WERI-Rb-1 (cell line): ENCODE measurements around the gene ANXA2.

Experiments
- DNase-seq: peaks from one replicate; pipeline ENCODE4 v3.0.0-alpha.2; 2020
- H3K27ac ChIP-seq: fragments of 250-450 bp; sonication (Bioruptor Pico); 2 replicates; pipeline ENCODE4 v1.5.1; 2020; ENCODE audit warnings: mild to moderate bottlenecking, moderate library complexity
- H3K27me3 ChIP-seq: fragments of 250-450 bp; sonication (Bioruptor Pico); 2 replicates; pipeline ENCODE4 v1.5.1; 2021; ENCODE audit warnings: mild to moderate bottlenecking, low read depth, moderate library complexity; ENCODE audit not compliant: insufficient read depth, severe bottlenecking
- H3K36me3 ChIP-seq: fragments of 250-450 bp; sonication (Bioruptor Pico); 2 replicates; pipeline ENCODE4 v1.5.1; 2020; ENCODE audit warnings: mild to moderate bottlenecking, moderate library complexity
- H3K4me3 ChIP-seq: 2 replicates; pipeline ENCODE4 v1.5.1; 2011; ENCODE audit warnings: low read depth, mild to moderate bottlenecking, control low read depth, low read length
- H3K9me3 ChIP-seq: fragments of 250-450 bp; sonication (Bioruptor Pico); 2 replicates; pipeline ENCODE4 v1.5.1; 2021; ENCODE audit warnings: mild to moderate bottlenecking, moderate library complexity; ENCODE audit not compliant: severe bottlenecking
- TF ChIP-seq, protein P1 (sequence below): IDR thresholded peaks from 2 replicates; pipeline ENCODE4 v1.5.1; 2011; ENCODE audit warnings: low read depth, mild to moderate bottlenecking, control low read depth, inconsistent platforms, low read length

The ANXA2 gene

DNA sequence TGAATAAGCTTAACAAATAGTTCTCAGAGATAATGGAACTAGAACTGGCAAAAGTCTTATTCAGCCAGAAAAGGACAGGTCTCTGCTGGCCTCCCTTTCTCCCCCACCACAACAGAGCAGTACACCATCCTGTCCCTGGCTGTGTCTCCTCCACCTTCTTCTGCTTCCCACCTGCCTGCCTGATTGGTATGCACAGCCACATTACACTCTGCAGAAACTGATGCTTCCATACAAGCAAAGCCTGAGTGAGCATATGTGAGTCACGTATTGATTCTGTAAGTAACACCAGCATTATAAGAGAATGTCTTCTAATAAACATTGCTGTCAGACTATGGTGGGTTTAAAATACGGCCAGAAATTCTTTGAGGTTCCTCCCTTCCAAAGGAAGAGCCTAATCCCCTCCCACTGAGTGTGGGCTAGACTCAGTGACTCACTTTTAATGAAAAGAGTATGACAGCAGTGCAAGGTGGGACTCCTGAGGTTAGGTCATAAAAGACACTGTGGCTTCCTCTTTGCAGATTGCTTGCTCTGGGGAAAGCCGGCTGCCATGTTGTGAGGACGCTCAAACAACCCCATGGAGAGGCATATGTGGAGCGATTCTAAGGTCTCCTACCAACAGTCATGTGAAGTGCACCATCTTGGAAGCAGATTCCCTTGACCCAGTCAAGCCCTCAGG is 44.4 kb downstream of the ANXA2 start:
- no peaks in the 10 kb centered on the region for H3K9me3 ChIP-seq
- no peak overlapping the region for H3K27ac ChIP-seq
- H3K36me3 ChIP-seq: no peaks in the 10 kb centered on the region; the same call in 1 of the 2 replicates
- no peaks in the 10 kb centered on the region for H3K27me3 ChIP-seq
- TF ChIP-seq, protein P1, sequence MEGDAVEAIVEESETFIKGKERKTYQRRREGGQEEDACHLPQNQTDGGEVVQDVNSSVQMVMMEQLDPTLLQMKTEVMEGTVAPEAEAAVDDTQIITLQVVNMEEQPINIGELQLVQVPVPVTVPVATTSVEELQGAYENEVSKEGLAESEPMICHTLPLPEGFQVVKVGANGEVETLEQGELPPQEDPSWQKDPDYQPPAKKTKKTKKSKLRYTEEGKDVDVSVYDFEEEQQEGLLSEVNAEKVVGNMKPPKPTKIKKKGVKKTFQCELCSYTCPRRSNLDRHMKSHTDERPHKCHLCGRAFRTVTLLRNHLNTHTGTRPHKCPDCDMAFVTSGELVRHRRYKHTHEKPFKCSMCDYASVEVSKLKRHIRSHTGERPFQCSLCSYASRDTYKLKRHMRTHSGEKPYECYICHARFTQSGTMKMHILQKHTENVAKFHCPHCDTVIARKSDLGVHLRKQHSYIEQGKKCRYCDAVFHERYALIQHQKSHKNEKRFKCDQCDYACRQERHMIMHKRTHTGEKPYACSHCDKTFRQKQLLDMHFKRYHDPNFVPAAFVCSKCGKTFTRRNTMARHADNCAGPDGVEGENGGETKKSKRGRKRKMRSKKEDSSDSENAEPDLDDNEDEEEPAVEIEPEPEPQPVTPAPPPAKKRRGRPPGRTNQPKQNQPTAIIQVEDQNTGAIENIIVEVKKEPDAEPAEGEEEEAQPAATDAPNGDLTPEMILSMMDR: no peak
- no peak for DNase-seq
- H3K4me3 ChIP-seq: no peak overlapping the region

GRCh38 chr15:60352525-60352924 is 45.3 kb downstream of the ANXA2 start:
- DNase-seq: no peak
- H3K9me3 ChIP-seq: no peaks in the 10 kb centered on the region
- no peaks in the 10 kb centered on the region; the same call in 1 of the 2 replicates for H3K36me3 ChIP-seq
- no peak overlapping the region for H3K4me3 ChIP-seq
- no peak overlapping the region for H3K27ac ChIP-seq
- TF ChIP-seq, protein P1: no peak
- no peaks in the 10 kb centered on the region for H3K27me3 ChIP-seq

DNA sequence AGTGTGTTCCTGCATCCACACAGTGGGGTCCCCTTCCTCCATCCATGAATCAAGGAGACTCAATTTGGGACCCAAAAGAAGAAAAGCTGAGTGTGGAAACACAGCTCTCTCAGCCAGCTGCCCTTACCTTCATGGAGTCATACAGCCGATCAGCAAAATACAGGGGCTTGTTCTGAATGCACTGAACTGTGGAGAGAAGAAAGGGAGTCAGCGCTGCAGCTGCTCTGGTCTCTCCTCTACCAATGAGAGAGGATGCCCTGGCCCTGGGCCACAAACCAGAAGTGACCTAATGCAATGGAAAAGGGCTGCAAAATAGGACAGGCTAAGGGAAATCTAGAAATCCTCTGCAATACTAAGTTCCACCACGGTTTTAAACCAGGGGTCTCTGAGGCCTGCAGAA is 46.7 kb downstream of the ANXA2 start:
- H3K27ac ChIP-seq: peak overlapping the region; percentile 39
- TF ChIP-seq, protein P1: no peak
- peak; percentile 35 for DNase-seq
- no peaks in the 10 kb centered on the region for H3K9me3 ChIP-seq
- H3K36me3 ChIP-seq: no peaks in the 10 kb centered on the region; the same call in 1 of the 2 replicates
- no peak overlapping the region; the same call in 1 of the 2 replicates for H3K4me3 ChIP-seq
- H3K27me3 ChIP-seq: no peaks in the 10 kb centered on the region

DNA sequence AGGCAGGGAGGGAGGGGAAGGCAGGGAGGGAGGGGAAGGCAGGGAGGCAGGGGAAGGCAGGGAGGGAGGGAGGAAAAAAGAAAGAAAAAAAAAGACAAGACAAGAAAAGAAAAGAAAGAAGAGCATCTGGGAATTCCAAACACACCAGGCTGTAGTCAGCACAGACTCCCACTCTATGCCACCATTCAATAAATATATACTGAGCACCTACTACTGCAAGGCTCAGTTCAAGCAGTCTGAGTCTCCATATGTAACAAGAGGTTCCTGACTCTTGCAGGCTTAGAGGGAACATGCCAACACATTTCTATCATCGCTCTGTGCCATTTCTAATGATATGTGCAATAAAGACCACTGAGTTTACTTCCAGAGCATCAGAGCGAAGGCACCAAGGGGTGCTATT is 47.7 kb downstream of the ANXA2 start:
- H3K27ac ChIP-seq: no peak overlapping the region
- H3K4me3 ChIP-seq: no peak overlapping the region
- TF ChIP-seq, protein P1: no peak
- DNase-seq: no peak
- H3K27me3 ChIP-seq: no peaks in the 10 kb centered on the region
- H3K9me3 ChIP-seq: no peaks in the 10 kb centered on the region
- H3K36me3 ChIP-seq: no peaks in the 10 kb centered on the region; the same call in 1 of the 2 replicates

- Histone ChIP-seq H3K27ac (no peak overlapping the region), H3K4me3 (no peak overlapping the region), H3K27me3 (no peaks in the 10 kb centered on the region), H3K9me3 (no peaks in the 10 kb centered on the region), H3K36me3 (no peaks in the 10 kb centered on the region; the same call in 1 of the 2 replicates)
- TF ChIP-seq, protein P1: no peak
- no peak for DNase-seq
Measured at GRCh38 chr15:60349589-60349988, 48.2 kb downstream of the ANXA2 start.
